Dedifferentiated amniotic fluid mesenchymal stem cell (primary cell): ENCODE data around the gene IGLON5.
A peak's percentile ranks its signal among the peaks of the same experiment; 100 is the strongest.

Experiments used
- DNase-seq: peaks from one replicate; pipeline ENCODE4 v3.0.0-alpha.2; 2016; ENCODE audit errors: extremely low spot score

IGLON5 gene

GRCh38 chr19:51364200-51365106 lies 53.0 kb downstream of the IGLON5 start:
- DNase-seq: no peak

- peak; percentile 22 for DNase-seq
Observed at GRCh38 chr19:51365211-51365964, 53.9 kb downstream of the IGLON5 start.

GRCh38 chr19:51365965-51366388 lies 54.5 kb downstream of the IGLON5 start, which contains the start of gene ETFB:
Gene ETFB (minus strand): TSS chr19:51366388. CDS start chr19:51366326, 62 bp downstream.
- no peak for DNase-seq

- peak; percentile 97 for DNase-seq
Observed at GRCh38 chr19:51366389-51367254, 55.2 kb downstream of the IGLON5 start.

GRCh38 chr19:51367255-51367564 lies 55.8 kb downstream of the IGLON5 start:
- DNase-seq: no peak

GRCh38 chr19:51367565-51368365 lies 56.3 kb downstream of the IGLON5 start:
- DNase-seq: peak; percentile 98

- DNase-seq: no peak
Observed at GRCh38 chr19:51368366-51369282, 57.2 kb downstream of the IGLON5 start, which contains the start of gene CLDND2. Gene CLDND2 (minus strand): TSS chr19:51369003. CDS start chr19:51368577, 426 bp downstream.

- no peak for DNase-seq
Observed at GRCh38 chr19:51370230-51370629, 58.8 kb downstream of the IGLON5 start.

GRCh38 chr19:51371186-51371690 lies 59.8 kb downstream of the IGLON5 start:
- DNase-seq: no peak

GRCh38 chr19:51372021-51372648 lies 60.7 kb downstream of the IGLON5 start:
- no peak for DNase-seq

- no peak for DNase-seq
Observed at GRCh38 chr19:51372649-51373504, 61.4 kb downstream of the IGLON5 start, which contains the start of gene NKG7. Gene NKG7 (minus strand): TSS chr19:51372654. CDS start chr19:51372535, 119 bp downstream.

GRCh38 chr19:51375504-51376221 lies 64.2 kb downstream of the IGLON5 start:
- DNase-seq: no peak

- DNase-seq: no peak
Observed at GRCh38 chr19:51377422-51377821, 66.0 kb downstream of the IGLON5 start.

GRCh38 chr19:51380379-51380778 lies 68.9 kb downstream of the IGLON5 start:
- DNase-seq: no peak
